C4-2B (cell line): ENCODE measurements around the gene RPS6KA1.

Experiments
- H3K27ac ChIP-seq: fragments of 450-650 bp; 2 replicates; pipeline ENCODE4 v1.5.1; 2017
- CTCF ChIP-seq: fragments of 450-650 bp; conservative IDR thresholded peaks from 2 replicates; pipeline ENCODE4 v1.5.1; 2017; ENCODE audit warnings: mild to moderate bottlenecking
- ZFX ChIP-seq: fragments of 450-650 bp; IDR thresholded peaks from 2 replicates; pipeline ENCODE4 v1.6.1; 2017

The RPS6KA1 gene

GRCh38 chr1:26614655-26615411 is 85.3 kb downstream of the RPS6KA1 start:
- no peak for TF ChIP-seq ZFX
- TF ChIP-seq CTCF = no peak
- H3K27ac ChIP-seq = no peak overlapping the region

GRCh38 chr1:26616881-26617280 is 87.3 kb downstream of the RPS6KA1 start:
- TF ChIP-seq CTCF (no peak), ZFX (no peak)
- H3K27ac ChIP-seq = no peak overlapping the region

DNA sequence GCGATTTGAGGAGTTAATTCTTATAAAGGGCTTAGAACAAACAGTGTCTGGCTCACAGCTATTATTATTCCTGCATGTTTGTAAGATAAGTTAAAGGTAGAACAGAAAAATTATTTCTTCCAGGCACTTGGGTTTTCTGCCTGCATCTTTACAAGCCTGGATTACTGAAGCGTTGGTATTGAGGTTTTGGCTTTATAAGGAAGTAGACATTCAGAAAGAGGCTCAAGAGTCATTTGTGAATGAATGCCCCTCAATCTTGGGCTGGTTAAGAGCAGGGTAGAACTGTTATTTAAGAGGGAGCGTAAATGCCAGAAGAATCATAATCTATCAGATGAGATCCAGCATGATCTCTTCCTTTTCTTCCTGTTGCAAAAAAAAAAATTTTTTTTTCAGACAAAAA is 89.0 kb downstream of the RPS6KA1 start:
- TF ChIP-seq ZFX (no peak), CTCF (no peak)
- H3K27ac ChIP-seq = no peak overlapping the region
